Neuronal stem cell (in vitro differentiated cells): Measurements from ENCODE around the gene OR10H2.

Source experiments
- DNase-seq: peaks from one replicate; pipeline ENCODE4 v3.0.0-alpha.2; 2013; ENCODE audit warnings: low spot score
- H2AFZ ChIP-seq: one replicate; pipeline ENCODE4 v1.6.1; 2013; ENCODE audit warnings: mild to moderate bottlenecking, low read length, inconsistent platforms
- H2AK5ac ChIP-seq: 2 replicates; pipeline ENCODE4 v1.6.1; 2013; ENCODE audit warnings: low read depth, mild to moderate bottlenecking, inconsistent platforms, low read length, moderate library complexity, mixed read lengths
- H2BK120ac ChIP-seq: 2 replicates; pipeline ENCODE4 v1.6.1; 2013; ENCODE audit warnings: low read depth, mild to moderate bottlenecking, inconsistent platforms, low read length, moderate library complexity, mixed read lengths
- H2BK12ac ChIP-seq: one replicate; pipeline ENCODE4 v1.6.1; 2013; ENCODE audit warnings: low read length, inconsistent platforms
- H2BK15ac ChIP-seq: 2 replicates; pipeline ENCODE4 v1.6.1; 2013; ENCODE audit warnings: mild to moderate bottlenecking, low read length, inconsistent platforms, mixed read lengths
- H2BK5ac ChIP-seq: one replicate; pipeline ENCODE4 v1.6.1; 2013; ENCODE audit warnings: inconsistent platforms, mild to moderate bottlenecking, low read length, moderate library complexity
- H3K14ac ChIP-seq: one replicate; pipeline ENCODE4 v1.6.1; 2013; ENCODE audit warnings: low read length, inconsistent platforms
- H3K18ac ChIP-seq: 2 replicates; pipeline ENCODE4 v1.6.1; 2013; ENCODE audit warnings: low read length, inconsistent platforms
- H3K23ac ChIP-seq: 2 replicates; pipeline ENCODE4 v1.6.1; 2013; ENCODE audit warnings: low read depth, mild to moderate bottlenecking, mixed read lengths, low read length, inconsistent platforms; ENCODE audit not compliant: poor library complexity
- H3K27ac ChIP-seq: replicated peaks from 3 replicates; pipeline ENCODE4 v1.5.1; 2013; ENCODE audit warnings: low read length, inconsistent platforms
- H3K27me3 ChIP-seq, 3 experiments: 2 replicates each; pipeline ENCODE4 v1.6.1; 2013; ENCODE audit warnings: low read length in 3 of 3, mild to moderate bottlenecking in 2 of 3, inconsistent platforms in 1 of 3, low read depth in 1 of 3, mixed read lengths in 1 of 3, moderate library complexity in 1 of 3; ENCODE audit not compliant: control insufficient read depth in 3 of 3, insufficient read depth in 3 of 3
- H3K36me3 ChIP-seq, 2 donors: replicated peaks in 1 of 2; 2 replicates each; pipeline ENCODE4 v1.6.1; 2013; ENCODE audit warnings: low read length in 2 of 2; ENCODE audit not compliant: control insufficient read depth in 2 of 2, insufficient read depth in 2 of 2
- H3K4ac ChIP-seq: 2 replicates; pipeline ENCODE4 v1.6.1; 2013; ENCODE audit warnings: inconsistent platforms, mild to moderate bottlenecking, low read length, moderate library complexity
- H3K4me1 ChIP-seq, 2 donors: 1 replicate in 1 of 2; 2 replicates in 1 of 2; pipeline ENCODE4 v1.6.1; 2013; ENCODE audit warnings: low read length in 2 of 2, low read depth in 1 of 2; ENCODE audit not compliant: control insufficient read depth in 2 of 2, insufficient read depth in 1 of 2
- H3K4me2 ChIP-seq: one replicate; pipeline ENCODE4 v1.6.1; 2013; ENCODE audit warnings: mild to moderate bottlenecking, low read length, inconsistent platforms; ENCODE audit not compliant: insufficient read depth, poor library complexity, severe bottlenecking
- H3K4me3 ChIP-seq, 2 donors: 2 replicates each; pipeline ENCODE4 v1.5.1; 2013; ENCODE audit warnings: low read length in 2 of 2, mild to moderate bottlenecking in 2 of 2, inconsistent platforms in 1 of 2, moderate library complexity in 1 of 2
- H3K79me1 ChIP-seq: one replicate; pipeline ENCODE4 v1.6.1; 2013; ENCODE audit warnings: low read depth, mild to moderate bottlenecking, inconsistent platforms, low read length, moderate library complexity
- H3K9ac ChIP-seq: one replicate; pipeline ENCODE4 v1.6.1; 2013; ENCODE audit warnings: mild to moderate bottlenecking, low read depth, low read length, inconsistent platforms; ENCODE audit not compliant: poor library complexity
- H3K9me3 ChIP-seq, 2 donors: replicated peaks in 1 of 2; 2 replicates each; pipeline versions ENCODE3 to v1.6.1; 2013; ENCODE audit warnings: low read length in 2 of 2, mild to moderate bottlenecking in 2 of 2, inconsistent platforms in 1 of 2, low read depth in 1 of 2, mixed read lengths in 1 of 2, moderate library complexity in 1 of 2; ENCODE audit not compliant: control insufficient read depth in 2 of 2, insufficient read depth in 1 of 2
- H4K8ac ChIP-seq: one replicate; pipeline ENCODE4 v1.6.1; 2013; ENCODE audit warnings: low read depth, mild to moderate bottlenecking, inconsistent platforms, low read length, moderate library complexity
- H4K91ac ChIP-seq: one replicate; pipeline ENCODE4 v1.6.1; 2013; ENCODE audit warnings: low read length, low read depth, mild to moderate bottlenecking, inconsistent platforms; ENCODE audit not compliant: poor library complexity
- WGBS, 2 donors: extraction: QIAGEN DNeasy Blood & Tissue Kit; methylation state at CpG; one replicate each; pipeline ENCODE4 v1.1.7; 2013; ENCODE audit warnings: missing lambda C conversion rate in 2 of 2, mixed read lengths in 1 of 2; ENCODE audit not compliant: insufficient read length in 2 of 2, insufficient replicate concordance in 1 of 2; ENCODE audit errors: extremely low coverage in 2 of 2; 5-methylcytosine and 5-hydroxymethylcytosine counted together

OR10H2 gene

GRCh38 chr19:15683411-15683810 lies 44.4 kb upstream of the OR10H2 start:
- Histone ChIP-seq H3K14ac (no peak overlapping the region), H3K18ac (no peak overlapping the region), H3K4me1 (no peaks in the 10 kb centered on the region), H2AK5ac (no peak overlapping the region), H3K36me3 (no peaks in the 10 kb centered on the region), H2AFZ (no peak overlapping the region), H3K23ac (no peak overlapping the region), H3K79me1 (peaks cover 2% of the 10 kb centered on the region), H2BK12ac (no peak overlapping the region), H3K27ac (no peak overlapping the region), H3K27me3 (no peaks in the 10 kb centered on the region), H3K4me3 (peak overlapping the region in 1 of 2 donors; percentile 40), H4K8ac (no peak overlapping the region), H2BK5ac (no peak overlapping the region), H2BK15ac (no peak overlapping the region), H2BK120ac (no peak overlapping the region), H4K91ac (no peak overlapping the region), H3K4ac (no peak overlapping the region), H3K9me3 (peaks cover 0 to 33% of the 10 kb centered on the region in 2 donors), H3K4me2 (no peak overlapping the region), H3K9ac (no peak overlapping the region)
- no peak for DNase-seq
- WGBS, 2 donors, result no CpG with 5 or more reads among the region's 10 CpGs

GRCh38 chr19:15684828-15685227 lies 43.0 kb upstream of the OR10H2 start:
- Histone ChIP-seq H3K4me3 (no peak overlapping the region), H2AK5ac (no peak overlapping the region), H2AFZ (no peak overlapping the region), H2BK15ac (no peak overlapping the region), H3K27ac (no peak overlapping the region), H3K27me3 (no peaks in the 10 kb centered on the region), H4K8ac (no peak overlapping the region), H3K4ac (no peak overlapping the region), H3K14ac (no peak overlapping the region), H4K91ac (no peak overlapping the region), H3K79me1 (peaks cover 2% of the 10 kb centered on the region), H3K36me3 (no peaks in the 10 kb centered on the region), H2BK5ac (no peak overlapping the region), H2BK120ac (no peak overlapping the region), H3K9me3 (peaks cover 0 to 26% of the 10 kb centered on the region in 2 donors), H2BK12ac (no peak overlapping the region), H3K23ac (peak overlapping the region; percentile 8), H3K4me1 (no peaks in the 10 kb centered on the region), H3K18ac (no peak overlapping the region), H3K9ac (no peak overlapping the region), H3K4me2 (no peak overlapping the region)
- no CpG with 5 or more reads among the region's 9 CpGs for WGBS, 2 donors
- no peak for DNase-seq

GRCh38 chr19:15696654-15697194 lies 31.1 kb upstream of the OR10H2 start:
- H2BK120ac ChIP-seq, result no peak overlapping the region
- H3K18ac ChIP-seq, result no peak overlapping the region
- no peak overlapping the region for H3K4ac ChIP-seq
- no peak overlapping the region for H3K27ac ChIP-seq
- no peak overlapping the region for H2BK5ac ChIP-seq
- no peaks in the 10 kb centered on the region for H3K79me1 ChIP-seq
- no peak overlapping the region for H2BK15ac ChIP-seq
- peak overlapping the region; percentile 59 for H2AFZ ChIP-seq
- no peak overlapping the region for H3K14ac ChIP-seq
- no peaks in the 10 kb centered on the region for H3K36me3 ChIP-seq
- H2BK12ac ChIP-seq, result no peak overlapping the region
- no CpG with 5 or more reads among the region's 19 CpGs for WGBS, 2 donors
- no peaks in the 10 kb centered on the region for H3K27me3 ChIP-seq
- peaks cover 0 to 24% of the 10 kb centered on the region in 2 donors for H3K9me3 ChIP-seq
- H3K4me1 ChIP-seq, result no peaks in the 10 kb centered on the region
- H3K23ac ChIP-seq, result no peak overlapping the region
- no peak overlapping the region for H3K9ac ChIP-seq
- H3K4me3 ChIP-seq, result peak overlapping the region in 1 of 2 donors; percentile 41
- no peak overlapping the region for H2AK5ac ChIP-seq
- no peak overlapping the region for H4K91ac ChIP-seq
- no peak overlapping the region for H3K4me2 ChIP-seq
- H4K8ac ChIP-seq, result no peak overlapping the region
- no peak for DNase-seq

- Histone ChIP-seq H2AK5ac (no peak overlapping the region), H3K27me3 (no peaks in the 10 kb centered on the region), H3K23ac (no peak overlapping the region), H3K36me3 (no peaks in the 10 kb centered on the region), H3K14ac (no peak overlapping the region), H2BK15ac (no peak overlapping the region), H3K9me3 (peaks cover 0 to 23% of the 10 kb centered on the region in 2 donors), H3K4ac (no peak overlapping the region), H3K18ac (no peak overlapping the region), H3K9ac (no peak overlapping the region), H2BK12ac (no peak overlapping the region), H4K8ac (no peak overlapping the region), H4K91ac (no peak overlapping the region), H2AFZ (no peak overlapping the region), H3K79me1 (no peaks in the 10 kb centered on the region), H3K4me1 (no peaks in the 10 kb centered on the region), H2BK5ac (no peak overlapping the region), H2BK120ac (no peak overlapping the region), H3K4me2 (no peak overlapping the region), H3K4me3 (peak overlapping the region in 1 of 2 donors; percentile 22), H3K27ac (no peak overlapping the region)
- no peak for DNase-seq
- no CpG with 5 or more reads among the region's 4 CpGs for WGBS, 2 donors
Observed at GRCh38 chr19:15701757-15702533, 25.9 kb upstream of the OR10H2 start.
